Panc1 (cell line): ENCODE data around the gene CADM1. TPM values are rescaled to one million over a fixed set of nuclear protein-coding genes. Genes with fewer than 3 reads are reported as not detected.

Source experiments
- ATAC-seq: fragments of 200-7000 bp; cut with Tn5 transposase; 2 replicates; pipeline ENCODE4 v1.9.1; 2020; ENCODE audit warnings: mild to moderate bottlenecking, moderate library complexity
- BruUV-seq: library from RNA; stranded (reverse); fragments of 400-500 nt; replicated peaks from 2 replicates; lab custom pipeline; 2021; lab: Mats Ljungman, UMichigan
- CTCF ChIA-PET: fragments of 300-600 bp; sonication (Branson Sonifier 250); formaldehyde crosslinking; loops from one replicate; lab custom pipeline; 2022; ENCODE audit warnings: antibody characterized with exemption; lab: Charles Lee
- POLR2A ChIA-PET: fragments of 300-600 bp; sonication (Branson Sonifier 250); formaldehyde crosslinking; loops from one replicate; lab custom pipeline; 2022; ENCODE audit warnings: antibody characterized with exemption; lab: Charles Lee
- DNase-seq: peaks from one replicate; pipeline ENCODE4 v3.0.0-alpha.2; 2010; ENCODE audit warnings: low read depth, low spot score
- H3K27ac ChIP-seq: 2 replicates; pipeline ENCODE4 v1.5.1; 2011; ENCODE audit warnings: mild to moderate bottlenecking, low read length, inconsistent platforms
- H3K27me3 ChIP-seq: fragments of 200-500 bp; sonication (Bioruptor generic); 2 replicates; pipeline ENCODE4 v1.6.0; 2014; ENCODE audit warnings: low read length, inconsistent platforms; ENCODE audit not compliant: control insufficient read depth, insufficient read depth
- H3K36me3 ChIP-seq: fragments of 200-500 bp; sonication (Bioruptor generic); 2 replicates; pipeline ENCODE4 v1.5.1; 2014; ENCODE audit warnings: inconsistent platforms, mild to moderate bottlenecking, low read length, moderate library complexity; ENCODE audit not compliant: control insufficient read depth, insufficient read depth
- H3K4me1 ChIP-seq: 2 replicates; pipeline ENCODE4 v1.5.1; 2011; ENCODE audit warnings: inconsistent platforms, mild to moderate bottlenecking, low read length, moderate library complexity; ENCODE audit not compliant: control insufficient read depth, insufficient read depth
- H3K4me3 ChIP-seq, 2 experiments: 2 replicates each; pipeline ENCODE4 v1.5.1; 2011 to 2012; ENCODE audit warnings: low read depth in 2 of 2, low read length in 2 of 2, mild to moderate bottlenecking in 2 of 2, inconsistent platforms in 1 of 2, moderate library complexity in 1 of 2
- H3K9me3 ChIP-seq: fragments of 200-500 bp; sonication (Bioruptor generic); 2 replicates; pipeline ENCODE4 v1.5.1; 2014; ENCODE audit warnings: low read depth, mild to moderate bottlenecking, inconsistent platforms, low read length, moderate library complexity; ENCODE audit not compliant: control insufficient read depth, insufficient read depth
- POLR2AphosphoS5 ChIP-seq: IDR thresholded peaks from 2 replicates; pipeline ENCODE4 v1.6.1; 2012; ENCODE audit warnings: mild to moderate bottlenecking, low read depth, low read length, moderate library complexity
- SIN3A ChIP-seq: IDR thresholded peaks from 2 replicates; pipeline ENCODE4 v1.6.1; 2012; ENCODE audit warnings: low read depth, mild to moderate bottlenecking, low read length, moderate library complexity, borderline replicate concordance; ENCODE audit not compliant: insufficient read depth
- TCF7L2 ChIP-seq: IDR thresholded peaks from 2 replicates; pipeline ENCODE4 v1.6.1; 2011; ENCODE audit warnings: mild to moderate bottlenecking, low read depth, low read length, inconsistent platforms
- in situ Hi-C: cut with HindIII; loops from 2 replicates; pipeline ENCODE4 v1.10.0; 2016; ENCODE audit warnings: low sequenced_read_pairs, low pct_unique_long_range_greater_than_20kb
- intact Hi-C: fragments of 100-400 bp; cut with micrococcal nuclease; formaldehyde crosslinking; loops from one replicate; pipeline ENCODE4 v1.10.0; 2022; ENCODE audit not compliant: unreplicated experiment
- total RNA-seq: library from RNA; stranded (reverse); gene quantifications from one replicate; pipeline ENCODE4 v1.2.1, GENCODE V29; 2021; ENCODE audit not compliant: unreplicated experiment
- TF ChIP-seq, protein P1 (sequence below), 2 experiments: IDR thresholded peaks; 2 replicates each; pipeline ENCODE4 v1.6.1; 2011 to 2012; ENCODE audit warnings: low read depth in 2 of 2, control low read depth in 1 of 2, low read length in 1 of 2, mild to moderate bottlenecking in 1 of 2, moderate library complexity in 1 of 2; ENCODE audit not compliant: insufficient read depth in 1 of 2
- TF ChIP-seq, protein P2 (sequence below): fragments of 450-650 bp; IDR thresholded peaks from 2 replicates; pipeline ENCODE4 v1.5.1; 2017; ENCODE audit warnings: mild to moderate bottlenecking

Gene CADM1
- total RNA-seq, 1 experiment from 2014 or later, result 3.9 TPM

DNA sequence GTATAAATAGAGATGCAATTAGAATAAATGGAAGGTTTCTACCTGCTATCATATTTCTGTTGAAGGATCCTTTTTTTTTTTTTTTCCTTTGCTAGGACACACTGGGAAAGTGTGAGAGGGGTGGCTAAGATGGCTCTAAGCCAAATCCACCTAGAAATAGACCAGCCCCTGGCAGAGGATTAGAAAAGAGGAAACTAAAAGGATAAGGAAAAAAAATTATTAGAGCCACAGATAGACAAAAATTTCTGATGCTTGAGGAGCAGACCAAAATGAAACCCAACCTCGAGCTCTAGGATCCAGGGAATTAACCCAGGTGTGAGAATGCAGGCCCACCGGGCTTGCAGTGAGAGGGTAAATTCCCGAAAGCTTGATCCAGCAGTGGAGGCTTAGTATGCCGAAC is 262.3 kb downstream of the CADM1 start:
- H3K9me3 ChIP-seq, result no peaks in the 10 kb centered on the region
- no TSS peak for BruUV-seq
- no peak overlapping the region for H3K27ac ChIP-seq
- intact Hi-C loops, result no loop called here
- no peaks in the 10 kb centered on the region for H3K27me3 ChIP-seq
- TF ChIP-seq, protein P1, sequence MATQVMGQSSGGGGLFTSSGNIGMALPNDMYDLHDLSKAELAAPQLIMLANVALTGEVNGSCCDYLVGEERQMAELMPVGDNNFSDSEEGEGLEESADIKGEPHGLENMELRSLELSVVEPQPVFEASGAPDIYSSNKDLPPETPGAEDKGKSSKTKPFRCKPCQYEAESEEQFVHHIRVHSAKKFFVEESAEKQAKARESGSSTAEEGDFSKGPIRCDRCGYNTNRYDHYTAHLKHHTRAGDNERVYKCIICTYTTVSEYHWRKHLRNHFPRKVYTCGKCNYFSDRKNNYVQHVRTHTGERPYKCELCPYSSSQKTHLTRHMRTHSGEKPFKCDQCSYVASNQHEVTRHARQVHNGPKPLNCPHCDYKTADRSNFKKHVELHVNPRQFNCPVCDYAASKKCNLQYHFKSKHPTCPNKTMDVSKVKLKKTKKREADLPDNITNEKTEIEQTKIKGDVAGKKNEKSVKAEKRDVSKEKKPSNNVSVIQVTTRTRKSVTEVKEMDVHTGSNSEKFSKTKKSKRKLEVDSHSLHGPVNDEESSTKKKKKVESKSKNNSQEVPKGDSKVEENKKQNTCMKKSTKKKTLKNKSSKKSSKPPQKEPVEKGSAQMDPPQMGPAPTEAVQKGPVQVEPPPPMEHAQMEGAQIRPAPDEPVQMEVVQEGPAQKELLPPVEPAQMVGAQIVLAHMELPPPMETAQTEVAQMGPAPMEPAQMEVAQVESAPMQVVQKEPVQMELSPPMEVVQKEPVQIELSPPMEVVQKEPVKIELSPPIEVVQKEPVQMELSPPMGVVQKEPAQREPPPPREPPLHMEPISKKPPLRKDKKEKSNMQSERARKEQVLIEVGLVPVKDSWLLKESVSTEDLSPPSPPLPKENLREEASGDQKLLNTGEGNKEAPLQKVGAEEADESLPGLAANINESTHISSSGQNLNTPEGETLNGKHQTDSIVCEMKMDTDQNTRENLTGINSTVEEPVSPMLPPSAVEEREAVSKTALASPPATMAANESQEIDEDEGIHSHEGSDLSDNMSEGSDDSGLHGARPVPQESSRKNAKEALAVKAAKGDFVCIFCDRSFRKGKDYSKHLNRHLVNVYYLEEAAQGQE (IDR thresholded peaks at IDR 0.05; ENCODE audit: insufficient read depth in 1 of 2, low read depth in 2 of 2, low read length in 1 of 2), result no peak
- TF ChIP-seq, protein P2, sequence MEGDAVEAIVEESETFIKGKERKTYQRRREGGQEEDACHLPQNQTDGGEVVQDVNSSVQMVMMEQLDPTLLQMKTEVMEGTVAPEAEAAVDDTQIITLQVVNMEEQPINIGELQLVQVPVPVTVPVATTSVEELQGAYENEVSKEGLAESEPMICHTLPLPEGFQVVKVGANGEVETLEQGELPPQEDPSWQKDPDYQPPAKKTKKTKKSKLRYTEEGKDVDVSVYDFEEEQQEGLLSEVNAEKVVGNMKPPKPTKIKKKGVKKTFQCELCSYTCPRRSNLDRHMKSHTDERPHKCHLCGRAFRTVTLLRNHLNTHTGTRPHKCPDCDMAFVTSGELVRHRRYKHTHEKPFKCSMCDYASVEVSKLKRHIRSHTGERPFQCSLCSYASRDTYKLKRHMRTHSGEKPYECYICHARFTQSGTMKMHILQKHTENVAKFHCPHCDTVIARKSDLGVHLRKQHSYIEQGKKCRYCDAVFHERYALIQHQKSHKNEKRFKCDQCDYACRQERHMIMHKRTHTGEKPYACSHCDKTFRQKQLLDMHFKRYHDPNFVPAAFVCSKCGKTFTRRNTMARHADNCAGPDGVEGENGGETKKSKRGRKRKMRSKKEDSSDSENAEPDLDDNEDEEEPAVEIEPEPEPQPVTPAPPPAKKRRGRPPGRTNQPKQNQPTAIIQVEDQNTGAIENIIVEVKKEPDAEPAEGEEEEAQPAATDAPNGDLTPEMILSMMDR, result no peak
- TF ChIP-seq TCF7L2 (no peak), SIN3A (no peak), POLR2AphosphoS5 (no peak)
- ChIA-PET CTCF (no interaction called here), POLR2A (no interaction called here)
- ATAC-seq (no peak), DNase-seq (no peak)
- no peak overlapping the region for H3K4me3 ChIP-seq
- in situ Hi-C loops, result no loop called here
- H3K4me1 ChIP-seq, result no peaks in the 10 kb centered on the region
- H3K36me3 ChIP-seq, result no peaks in the 10 kb centered on the region

DNA sequence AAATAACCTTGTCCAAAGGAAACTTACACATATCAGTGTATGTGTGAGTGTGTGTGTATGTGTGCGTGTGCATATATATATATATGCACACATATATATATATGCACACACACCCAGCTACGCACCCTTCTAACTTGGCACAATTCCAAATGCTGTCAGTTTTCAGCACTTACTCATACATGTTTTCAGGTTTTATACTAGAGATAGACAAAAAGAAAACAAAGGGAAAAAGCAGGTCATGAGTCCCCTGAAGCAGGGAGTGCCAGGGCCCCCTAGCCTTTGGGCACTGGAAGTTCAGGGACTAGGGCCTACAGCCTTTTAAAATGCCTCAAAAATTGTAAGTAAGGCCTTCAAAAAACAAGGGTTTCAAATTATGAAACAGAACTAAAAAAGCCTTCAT is 265.4 kb downstream of the CADM1 start:
- in situ Hi-C loops, result no loop called here
- CTCF ChIA-PET, result interaction anchor here (0.5 kb wide), 1 partner anchor 22 kb away, joined by 3 read pairs; no protein-coding TSS in a partner anchor
- Histone ChIP-seq H3K4me1 (no peaks in the 10 kb centered on the region), H3K9me3 (no peaks in the 10 kb centered on the region), H3K27ac (no peak overlapping the region), H3K4me3 (no peak overlapping the region), H3K27me3 (no peaks in the 10 kb centered on the region), H3K36me3 (no peaks in the 10 kb centered on the region)
- no TSS peak for BruUV-seq
- TF ChIP-seq, protein P2, result no peak
- TF ChIP-seq TCF7L2, result no peak
- DNase-seq, result no peak
- ATAC-seq, result no peak
- intact Hi-C loops, result no loop called here
- POLR2A ChIA-PET, result no interaction called here
